BLaER1 (cell line): ENCODE results near the gene GIMAP7.
"Not testable (repeated sequence)": the region's sequence is repeated elsewhere in the genome, so short reads cannot be mapped to it uniquely, and the experiment has no call there.

Source experiments
- H3K27ac ChIP-seq: shearing (Covaris generic); formaldehyde crosslinking; 2 replicates; pipeline ENCODE4 v1.8.1; 2022
- H3K27me3 ChIP-seq: shearing (Covaris generic); formaldehyde crosslinking; 2 replicates; pipeline ENCODE4 v1.8.1; 2022
- H3K36me3 ChIP-seq: shearing (Covaris generic); formaldehyde crosslinking; 2 replicates; pipeline ENCODE4 v1.8.1; 2022
- H3K4me1 ChIP-seq: shearing (Covaris generic); formaldehyde crosslinking; 2 replicates; pipeline ENCODE4 v1.8.1; 2022
- H3K4me2 ChIP-seq: shearing (Covaris generic); formaldehyde crosslinking; 2 replicates; pipeline ENCODE4 v1.8.1; 2022
- H3K4me3 ChIP-seq: shearing (Covaris generic); formaldehyde crosslinking; 2 replicates; pipeline ENCODE4 v1.8.1; 2022
- H3K9ac ChIP-seq: shearing (Covaris generic); formaldehyde crosslinking; 2 replicates; pipeline ENCODE4 v1.8.1; 2022
- H3K9me3 ChIP-seq: shearing (Covaris generic); formaldehyde crosslinking; 2 replicates; pipeline ENCODE4 v1.8.1; 2022
- H4K20me1 ChIP-seq: shearing (Covaris generic); formaldehyde crosslinking; 2 replicates; pipeline ENCODE4 v1.8.1; 2022
- Cebpa-rat ChIP-seq: shearing (Covaris generic); IDR thresholded peaks from 2 replicates; pipeline ENCODE4 v1.8.1; 2022

The GIMAP7 gene

DNA sequence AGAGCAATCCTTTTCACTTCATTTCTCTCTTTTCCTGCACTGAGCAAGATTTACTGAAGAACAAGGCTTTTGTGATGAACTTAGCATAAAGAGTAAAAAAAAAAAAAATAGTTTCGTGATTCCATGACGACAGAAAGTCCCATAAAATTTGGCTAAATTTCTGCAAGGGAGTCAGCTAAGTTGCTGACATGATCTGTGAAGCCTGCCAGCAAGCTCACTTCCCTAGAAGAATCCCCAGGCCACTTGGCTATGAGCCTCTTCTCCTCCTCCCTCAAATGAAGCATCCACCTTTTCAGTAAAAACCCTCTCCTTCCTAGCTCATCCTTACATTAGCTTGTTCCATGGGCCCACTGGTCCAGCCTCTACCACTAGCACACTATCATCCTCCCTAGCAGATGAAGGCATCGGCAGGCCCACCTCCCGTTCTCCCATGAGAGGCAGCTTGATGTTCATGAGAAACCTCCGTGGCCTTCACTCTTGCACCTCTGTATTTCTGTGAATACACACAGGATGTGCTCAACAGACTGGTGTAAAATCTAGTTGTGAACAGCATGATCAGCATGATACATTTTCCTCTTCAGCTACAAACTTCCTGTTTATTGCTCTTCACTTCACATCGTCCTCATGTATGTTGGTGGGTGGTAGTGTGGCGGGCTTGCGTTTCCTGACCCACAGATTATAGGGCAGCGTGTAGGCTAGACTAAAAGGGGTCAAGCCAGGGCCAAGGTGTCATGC, 33.3 kb upstream of the GIMAP7 start:
- H3K4me2 ChIP-seq, result peak overlapping the region; percentile 40

GRCh38 chr7:150481922-150482321, 32.8 kb upstream of the GIMAP7 start:
- H3K4me3 ChIP-seq, result no peak overlapping the region
- H3K9ac ChIP-seq, result no peak overlapping the region
- peak overlapping the region; percentile 40 for H3K4me2 ChIP-seq
- no peaks in the 10 kb centered on the region for H4K20me1 ChIP-seq
- H3K27ac ChIP-seq, result no peak overlapping the region
- H3K36me3 ChIP-seq, result no peaks in the 10 kb centered on the region
- no peaks in the 10 kb centered on the region for H3K9me3 ChIP-seq
- no peak for TF ChIP-seq Cebpa-rat
- H3K27me3 ChIP-seq, result no peaks in the 10 kb centered on the region
- H3K4me1 ChIP-seq, result peaks cover 45% of the 10 kb centered on the region

More for the DNA sequence above, 33.3 kb upstream of the GIMAP7 start:
- Histone ChIP-seq H3K9me3 (no peaks in the 10 kb centered on the region), H3K4me3 (no peak overlapping the region), H3K36me3 (no peaks in the 10 kb centered on the region), H3K4me1 (peaks cover 45% of the 10 kb centered on the region), H4K20me1 (no peaks in the 10 kb centered on the region), H3K27me3 (no peaks in the 10 kb centered on the region), H3K27ac (0 out of 2 replicates have a peak overlapping the region, but pooled peaks have one; percentile 1), H3K9ac (no peak overlapping the region)
- no peak for TF ChIP-seq Cebpa-rat

GRCh38 chr7:150483514-150483913, 31.2 kb upstream of the GIMAP7 start:
- Histone ChIP-seq H3K4me2 (peak overlapping the region; percentile 74), H3K4me3 (peak overlapping the region; percentile 39; the same call in 1 of the 2 replicates), H3K4me1 (peaks cover 45% of the 10 kb centered on the region), H3K9ac (0 out of 2 replicates have a peak overlapping the region, but pooled peaks have one; percentile 49), H3K27ac (peak overlapping the region; percentile 62)
- not testable (repeated sequence) for H3K36me3 ChIP-seq, H3K27me3 ChIP-seq, H4K20me1 ChIP-seq, H3K9me3 ChIP-seq

- H3K9ac ChIP-seq, result peak overlapping the region; percentile 49; the same call in 1 of the 2 replicates
- not testable (repeated sequence) for H3K9me3 ChIP-seq, H3K27me3 ChIP-seq, H4K20me1 ChIP-seq, H3K36me3 ChIP-seq
- H3K4me3 ChIP-seq, result peak overlapping the region; percentile 39; the same call in 1 of the 2 replicates
- H3K4me2 ChIP-seq, result peak overlapping the region; percentile 74
- peak overlapping the region; percentile 62 for H3K27ac ChIP-seq
- H3K4me1 ChIP-seq, result peaks cover 45% of the 10 kb centered on the region
These were observed 30.6 kb upstream of the GIMAP7 start for GRCh38 chr7:150484071-150484470.

DNA sequence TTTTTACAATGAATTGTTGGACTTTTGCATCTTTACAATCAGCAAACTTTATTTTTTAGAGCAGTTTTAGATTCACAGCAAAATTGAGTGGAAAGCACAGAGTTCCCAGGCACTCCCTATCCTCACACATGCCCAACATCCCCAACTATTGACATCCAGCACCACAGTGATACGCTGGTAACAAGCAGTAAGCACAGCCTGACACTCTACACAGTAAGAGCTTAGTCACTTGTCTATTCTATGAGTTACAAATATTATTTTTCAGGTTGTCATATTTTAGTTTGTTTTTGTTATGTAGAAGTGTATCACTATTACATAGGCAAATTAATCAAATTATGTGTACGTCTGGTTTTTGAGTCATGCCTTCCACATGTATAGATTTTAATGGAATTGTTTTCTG, 27.0 kb upstream of the GIMAP7 start:
- TF ChIP-seq Cebpa-rat, result no peak
- Histone ChIP-seq H3K9me3 (0 out of 2 replicates have a peak, but pooled peaks cover 9% of the 10 kb centered on the region), H3K4me2 (no peak overlapping the region), H3K4me3 (no peak overlapping the region), H3K36me3 (no peaks in the 10 kb centered on the region), H3K4me1 (peaks cover 24% of the 10 kb centered on the region), H3K27me3 (no peaks in the 10 kb centered on the region), H3K9ac (no peak overlapping the region), H4K20me1 (no peaks in the 10 kb centered on the region), H3K27ac (no peak overlapping the region)

- Histone ChIP-seq H3K4me3 (no peak overlapping the region), H3K27ac (no peak overlapping the region), H3K4me1 (peaks cover 3% of the 10 kb centered on the region; the same call in 1 of the 2 replicates), H3K36me3 (no peaks in the 10 kb centered on the region), H3K27me3 (no peaks in the 10 kb centered on the region), H3K9ac (no peak overlapping the region), H3K4me2 (no peak overlapping the region), H4K20me1 (no peaks in the 10 kb centered on the region), H3K9me3 (0 out of 2 replicates have a peak, but pooled peaks cover 9% of the 10 kb centered on the region)
- no peak for TF ChIP-seq Cebpa-rat
These were observed 24.9 kb upstream of the GIMAP7 start for GRCh38 chr7:150489782-150490181.

- not testable (repeated sequence) for H3K36me3 ChIP-seq, H3K4me3 ChIP-seq, H4K20me1 ChIP-seq, H3K4me2 ChIP-seq, H3K27ac ChIP-seq, H3K9me3 ChIP-seq, H3K9ac ChIP-seq, H3K27me3 ChIP-seq, H3K4me1 ChIP-seq
These were observed 21.2 kb upstream of the GIMAP7 start for GRCh38 chr7:150493442-150493841.

- Histone ChIP-seq H3K9me3 (no peaks in the 10 kb centered on the region), H3K9ac (no peak overlapping the region), H3K4me1 (peaks cover 13% of the 10 kb centered on the region), H3K27ac (no peak overlapping the region), H3K36me3 (no peaks in the 10 kb centered on the region), H3K4me2 (peak overlapping the region; percentile 41; the same call in 1 of the 2 replicates), H3K4me3 (no peak overlapping the region), H4K20me1 (no peaks in the 10 kb centered on the region), H3K27me3 (no peaks in the 10 kb centered on the region)
- TF ChIP-seq Cebpa-rat, result no peak
These were observed 12.2 kb upstream of the GIMAP7 start for GRCh38 chr7:150502519-150502918.

- H3K4me3 ChIP-seq, result no peak overlapping the region
- H3K9ac ChIP-seq, result no peak overlapping the region
- TF ChIP-seq Cebpa-rat, result no peak
- peak overlapping the region; percentile 41; the same call in 1 of the 2 replicates for H3K4me2 ChIP-seq
- no peaks in the 10 kb centered on the region for H3K27me3 ChIP-seq
- no peaks in the 10 kb centered on the region for H3K36me3 ChIP-seq
- H3K9me3 ChIP-seq, result no peaks in the 10 kb centered on the region
- H4K20me1 ChIP-seq, result no peaks in the 10 kb centered on the region
- H3K4me1 ChIP-seq, result peaks cover 13% of the 10 kb centered on the region
- H3K27ac ChIP-seq, result no peak overlapping the region
These were observed 11.5 kb upstream of the GIMAP7 start for GRCh38 chr7:150503155-150503554.

DNA sequence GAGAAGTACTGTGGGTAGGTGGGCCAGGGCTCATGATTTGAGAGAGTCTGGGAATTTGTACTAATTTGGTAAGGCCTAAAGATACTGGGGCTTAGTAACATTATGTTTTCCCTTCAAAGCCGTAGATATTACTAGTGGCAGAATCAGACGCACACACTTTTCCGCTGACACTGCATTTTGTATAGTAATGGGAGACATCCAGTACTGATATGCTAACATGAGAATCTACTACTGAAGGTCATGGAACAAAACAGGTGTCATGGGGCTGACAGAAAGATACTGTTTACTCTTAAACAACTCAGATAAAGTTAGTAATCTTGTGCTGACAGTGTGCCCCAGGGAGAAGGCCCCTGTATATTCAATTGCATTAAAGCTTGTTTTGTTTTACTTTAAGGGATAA, 11.1 kb upstream of the GIMAP7 start:
- no peak overlapping the region for H3K4me2 ChIP-seq
- H3K9me3 ChIP-seq, result no peaks in the 10 kb centered on the region
- no peak for TF ChIP-seq Cebpa-rat
- no peak overlapping the region for H3K27ac ChIP-seq
- H3K9ac ChIP-seq, result no peak overlapping the region
- no peaks in the 10 kb centered on the region for H3K27me3 ChIP-seq
- H3K4me3 ChIP-seq, result no peak overlapping the region
- peaks cover 13% of the 10 kb centered on the region for H3K4me1 ChIP-seq
- no peaks in the 10 kb centered on the region for H3K36me3 ChIP-seq
- no peaks in the 10 kb centered on the region for H4K20me1 ChIP-seq
